SU-DHL-6 (cell line): ENCODE measurements around the gene CDK5R1.

Source experiments
- H2AFZ ChIP-seq: fragments of 200-600 bp; sonication (generic); 2 replicates; pipeline ENCODE4 v1.6.1; 2014; ENCODE audit warnings: low read depth, mild to moderate bottlenecking, moderate library complexity, mixed read lengths, antibody characterized with exemption, low read length; ENCODE audit not compliant: severe bottlenecking
- H3F3A ChIP-seq: fragments of 200-600 bp; shearing (Covaris generic); 2 replicates; pipeline ENCODE4 v1.6.0; 2016; ENCODE audit warnings: antibody characterized with exemption, mild to moderate bottlenecking; ENCODE audit not compliant: insufficient read depth
- H3K27ac ChIP-seq: fragments of 200-600 bp; sonication (generic); 2 replicates; pipeline ENCODE4 v1.5.1; 2016; ENCODE audit warnings: low read depth, mild to moderate bottlenecking, low read length, moderate library complexity, mixed read lengths
- H3K27me3 ChIP-seq: fragments of 200-600 bp; sonication (generic), shearing (Covaris generic); 2 replicates; pipeline ENCODE4 v1.6.0; 2014; ENCODE audit warnings: mild to moderate bottlenecking, low read length
- H3K36me3 ChIP-seq: fragments of 200-600 bp; sonication (generic); 2 replicates; pipeline ENCODE4 v1.6.1; 2014; ENCODE audit warnings: mild to moderate bottlenecking, low read length, mixed read lengths
- H3K4me2 ChIP-seq: fragments of 300-600, 200-600 bp; shearing (Covaris generic), sonication (generic); 2 replicates; pipeline ENCODE4 v1.6.0; 2014; ENCODE audit warnings: low read length, low read depth, mild to moderate bottlenecking; ENCODE audit not compliant: poor library complexity, severe bottlenecking
- H3K4me3 ChIP-seq: fragments of 200-600 bp; sonication (generic); 2 replicates; pipeline ENCODE4 v1.5.1; 2014; ENCODE audit warnings: antibody characterized with exemption, low read length, mild to moderate bottlenecking, mixed read lengths; ENCODE audit not compliant: insufficient read depth, poor library complexity, severe bottlenecking
- H3K79me2 ChIP-seq: fragments of 200-600 bp; sonication (generic); 2 replicates; pipeline ENCODE4 v1.6.1; 2014; ENCODE audit warnings: mild to moderate bottlenecking, low read length, moderate library complexity; ENCODE audit not compliant: insufficient read depth
- H3K9ac ChIP-seq: fragments of 200-600 bp; sonication (generic); 2 replicates; pipeline ENCODE4 v1.7.0; 2014; ENCODE audit warnings: mild to moderate bottlenecking, low read length
- H3K9me2 ChIP-seq: fragments of 200-600 bp; sonication (generic); replicated peaks from 2 replicates; pipeline ENCODE4 v1.6.1; 2014; ENCODE audit warnings: low read length; ENCODE audit not compliant: insufficient read depth
- H3K9me3 ChIP-seq: fragments of 200-600 bp; sonication (generic); 2 replicates; pipeline ENCODE4 v1.6.1; 2014; ENCODE audit warnings: low read length, mixed read lengths; ENCODE audit not compliant: insufficient read depth
- H4K20me1 ChIP-seq: fragments of 200-600 bp; sonication (generic); 2 replicates; pipeline ENCODE4 v1.6.1; 2014; ENCODE audit warnings: low read depth, mild to moderate bottlenecking, antibody characterized with exemption, low read length, moderate library complexity, mixed read lengths
- EZH2phosphoT487 ChIP-seq: fragments of 200-600 bp; sonication (generic), shearing (Covaris generic); conservative IDR thresholded peaks from 2 replicates; pipeline ENCODE4 v1.6.1; 2018; ENCODE audit warnings: mild to moderate bottlenecking, antibody characterized with exemption, low read length, moderate library complexity, mixed read lengths
- TF ChIP-seq, protein P1 (sequence below): fragments of 200-600 bp; sonication (generic); IDR thresholded peaks from one replicate; pipeline ENCODE4 v1.5.1; 2017; ENCODE audit warnings: antibody characterized with exemption, mild to moderate bottlenecking, low read length, moderate library complexity; ENCODE audit not compliant: insufficient read depth, poor library complexity, severe bottlenecking

Gene CDK5R1

DNA sequence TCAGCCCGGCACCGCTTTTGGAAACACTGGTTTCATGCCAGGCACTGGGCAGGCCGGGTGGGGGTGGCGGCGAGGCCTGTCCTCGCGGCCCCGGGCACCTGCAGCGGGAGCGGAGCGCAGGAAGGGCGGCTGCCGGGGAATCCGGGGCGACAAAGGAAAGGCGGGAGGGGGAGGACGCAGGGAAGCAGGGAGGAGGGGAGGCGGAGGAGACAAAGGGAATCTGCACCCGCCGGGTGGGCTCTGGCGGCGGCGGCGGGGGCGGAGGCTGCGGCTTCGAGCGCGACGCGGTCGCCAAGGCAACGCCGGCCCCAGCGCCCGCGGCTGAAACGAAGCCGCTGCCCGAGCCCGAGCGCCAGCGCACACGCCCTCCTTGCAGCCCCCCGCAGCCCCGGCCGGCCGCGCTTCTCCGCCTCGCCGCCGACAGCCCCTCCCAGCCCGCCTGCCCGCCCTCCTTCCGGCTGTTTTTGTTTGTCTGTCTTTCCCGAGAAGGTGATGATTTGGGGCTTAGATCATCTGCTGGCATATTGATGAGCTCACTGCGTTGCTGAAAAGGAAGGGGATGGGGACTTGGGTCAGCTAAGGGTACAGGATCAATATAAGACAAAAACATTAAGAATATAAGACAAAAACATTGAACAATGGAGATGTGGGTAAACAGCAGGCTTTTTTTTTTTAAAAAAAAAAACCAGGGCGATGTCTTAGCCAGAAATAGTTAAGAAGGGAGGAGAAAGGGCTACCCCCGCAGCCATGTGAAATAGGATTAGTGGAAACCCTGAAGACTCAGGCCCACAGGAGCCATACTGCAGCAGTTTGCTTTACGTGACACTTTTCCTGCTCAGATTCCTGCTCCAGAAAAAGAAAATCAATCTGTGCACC is 32.7 kb downstream of the CDK5R1 start:
- H3K9me3 ChIP-seq = no peaks in the 10 kb centered on the region
- H3K27me3 ChIP-seq = no peaks in the 10 kb centered on the region
- H2AFZ ChIP-seq = peak overlapping the region; percentile 61
- H3K79me2 ChIP-seq = no peaks in the 10 kb centered on the region
- no peaks in the 10 kb centered on the region for H3K36me3 ChIP-seq
- peak overlapping the region; percentile 86 for H3K4me2 ChIP-seq
- H3F3A ChIP-seq = peaks cover 10% of the 10 kb centered on the region
- H3K4me3 ChIP-seq = peak overlapping the region; percentile 46
- H3K27ac ChIP-seq = no peak overlapping the region
- no peaks in the 10 kb centered on the region for H4K20me1 ChIP-seq
- no peaks in the 10 kb centered on the region for H3K9me2 ChIP-seq
- peak overlapping the region; percentile 36; the same call in 1 of the 2 replicates for H3K9ac ChIP-seq
- TF ChIP-seq, protein P1, sequence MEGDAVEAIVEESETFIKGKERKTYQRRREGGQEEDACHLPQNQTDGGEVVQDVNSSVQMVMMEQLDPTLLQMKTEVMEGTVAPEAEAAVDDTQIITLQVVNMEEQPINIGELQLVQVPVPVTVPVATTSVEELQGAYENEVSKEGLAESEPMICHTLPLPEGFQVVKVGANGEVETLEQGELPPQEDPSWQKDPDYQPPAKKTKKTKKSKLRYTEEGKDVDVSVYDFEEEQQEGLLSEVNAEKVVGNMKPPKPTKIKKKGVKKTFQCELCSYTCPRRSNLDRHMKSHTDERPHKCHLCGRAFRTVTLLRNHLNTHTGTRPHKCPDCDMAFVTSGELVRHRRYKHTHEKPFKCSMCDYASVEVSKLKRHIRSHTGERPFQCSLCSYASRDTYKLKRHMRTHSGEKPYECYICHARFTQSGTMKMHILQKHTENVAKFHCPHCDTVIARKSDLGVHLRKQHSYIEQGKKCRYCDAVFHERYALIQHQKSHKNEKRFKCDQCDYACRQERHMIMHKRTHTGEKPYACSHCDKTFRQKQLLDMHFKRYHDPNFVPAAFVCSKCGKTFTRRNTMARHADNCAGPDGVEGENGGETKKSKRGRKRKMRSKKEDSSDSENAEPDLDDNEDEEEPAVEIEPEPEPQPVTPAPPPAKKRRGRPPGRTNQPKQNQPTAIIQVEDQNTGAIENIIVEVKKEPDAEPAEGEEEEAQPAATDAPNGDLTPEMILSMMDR = no peak
- TF ChIP-seq EZH2phosphoT487 = no peak

DNA sequence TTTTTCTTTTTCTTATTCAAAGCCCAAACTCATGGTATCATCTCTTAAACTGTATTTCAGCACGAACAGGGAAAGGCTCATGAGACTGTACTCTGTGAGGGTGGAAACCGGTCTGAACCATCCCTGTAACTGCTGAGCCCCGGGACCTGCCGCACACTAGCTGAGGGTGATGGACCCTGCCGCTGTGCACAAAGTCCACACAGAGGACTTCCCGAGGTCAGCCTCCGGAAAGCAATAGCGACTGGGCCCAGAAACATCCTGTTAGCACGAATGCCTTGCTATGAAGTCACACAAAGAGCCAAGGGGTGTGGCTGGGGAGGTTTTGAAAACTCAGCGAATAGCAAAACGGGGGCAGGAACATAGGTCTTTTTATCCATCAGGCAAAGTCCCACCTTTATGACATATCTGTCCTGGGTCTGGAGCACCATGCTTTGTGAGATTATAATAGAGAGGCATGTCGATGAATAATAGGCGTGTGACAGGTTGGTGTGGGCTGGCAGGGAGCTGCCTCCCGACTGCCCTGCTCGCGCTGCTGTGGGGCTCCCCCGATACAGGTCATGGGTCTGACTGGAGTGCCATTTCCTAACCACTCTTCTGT is 33.4 kb downstream of the CDK5R1 start:
- no peaks in the 10 kb centered on the region for H3K36me3 ChIP-seq
- H3K4me2 ChIP-seq = peak overlapping the region; percentile 86
- H2AFZ ChIP-seq = no peak overlapping the region
- H3K9me3 ChIP-seq = no peaks in the 10 kb centered on the region
- H3F3A ChIP-seq = peaks cover 10% of the 10 kb centered on the region
- H3K4me3 ChIP-seq = no peak overlapping the region
- no peaks in the 10 kb centered on the region for H3K9me2 ChIP-seq
- no peak overlapping the region for H3K27ac ChIP-seq
- H4K20me1 ChIP-seq = no peaks in the 10 kb centered on the region
- H3K9ac ChIP-seq = peak overlapping the region; percentile 36; the same call in 1 of the 2 replicates
- no peaks in the 10 kb centered on the region for H3K79me2 ChIP-seq
- H3K27me3 ChIP-seq = no peaks in the 10 kb centered on the region
- TF ChIP-seq EZH2phosphoT487 = no peak
- TF ChIP-seq, protein P1 = no peak

DNA sequence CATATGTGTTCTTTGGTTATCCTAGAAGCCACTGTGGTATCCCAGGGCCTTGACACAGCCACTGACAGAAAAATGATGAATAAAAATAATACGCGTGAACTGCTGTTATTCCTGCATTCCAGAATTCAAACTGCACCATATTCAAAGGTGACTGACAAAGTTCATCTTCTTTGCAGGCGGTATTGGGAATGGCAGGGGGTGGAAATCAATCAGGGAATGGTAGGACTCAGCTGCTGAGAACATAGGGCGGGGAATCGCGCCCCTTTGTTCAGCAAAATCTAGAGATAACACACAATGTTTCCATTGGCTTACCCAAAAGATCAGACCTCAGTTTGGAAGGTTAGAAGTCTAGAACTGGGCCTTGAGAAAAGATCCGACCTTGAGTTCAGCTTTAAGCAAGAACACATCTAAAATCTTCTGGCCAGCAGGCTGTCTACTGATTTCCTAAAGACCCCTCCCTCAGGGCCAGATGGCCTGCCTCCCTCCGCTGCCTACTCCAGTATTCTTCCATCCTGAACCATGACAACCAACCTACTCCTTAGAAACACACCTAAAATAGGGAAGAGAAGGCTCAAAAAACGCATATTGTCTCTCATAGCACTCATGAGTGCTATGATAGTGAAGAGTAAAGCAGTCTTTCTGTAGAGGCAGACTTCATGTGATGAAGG is 34.1 kb downstream of the CDK5R1 start:
- Histone ChIP-seq H3K27me3 (no peaks in the 10 kb centered on the region), H3K79me2 (no peaks in the 10 kb centered on the region), H3K4me2 (no peak overlapping the region), H3F3A (peaks cover 10% of the 10 kb centered on the region), H3K9me2 (no peaks in the 10 kb centered on the region), H3K4me3 (no peak overlapping the region), H3K9me3 (no peaks in the 10 kb centered on the region), H3K27ac (no peak overlapping the region), H3K9ac (no peak overlapping the region), H3K36me3 (no peaks in the 10 kb centered on the region), H2AFZ (no peak overlapping the region), H4K20me1 (no peaks in the 10 kb centered on the region)
- no peak for TF ChIP-seq EZH2phosphoT487
- TF ChIP-seq, protein P1 = no peak
